GM18858 (cell line): Measurements from ENCODE around the gene SF1.

ENCODE experiments used
- ATAC-seq: cut with Tn5 transposase; IDR thresholded peaks from one replicate; pipeline ENCODE4 v1.9.1; 2021; ENCODE audit not compliant: unreplicated experiment

Gene SF1

DNA sequence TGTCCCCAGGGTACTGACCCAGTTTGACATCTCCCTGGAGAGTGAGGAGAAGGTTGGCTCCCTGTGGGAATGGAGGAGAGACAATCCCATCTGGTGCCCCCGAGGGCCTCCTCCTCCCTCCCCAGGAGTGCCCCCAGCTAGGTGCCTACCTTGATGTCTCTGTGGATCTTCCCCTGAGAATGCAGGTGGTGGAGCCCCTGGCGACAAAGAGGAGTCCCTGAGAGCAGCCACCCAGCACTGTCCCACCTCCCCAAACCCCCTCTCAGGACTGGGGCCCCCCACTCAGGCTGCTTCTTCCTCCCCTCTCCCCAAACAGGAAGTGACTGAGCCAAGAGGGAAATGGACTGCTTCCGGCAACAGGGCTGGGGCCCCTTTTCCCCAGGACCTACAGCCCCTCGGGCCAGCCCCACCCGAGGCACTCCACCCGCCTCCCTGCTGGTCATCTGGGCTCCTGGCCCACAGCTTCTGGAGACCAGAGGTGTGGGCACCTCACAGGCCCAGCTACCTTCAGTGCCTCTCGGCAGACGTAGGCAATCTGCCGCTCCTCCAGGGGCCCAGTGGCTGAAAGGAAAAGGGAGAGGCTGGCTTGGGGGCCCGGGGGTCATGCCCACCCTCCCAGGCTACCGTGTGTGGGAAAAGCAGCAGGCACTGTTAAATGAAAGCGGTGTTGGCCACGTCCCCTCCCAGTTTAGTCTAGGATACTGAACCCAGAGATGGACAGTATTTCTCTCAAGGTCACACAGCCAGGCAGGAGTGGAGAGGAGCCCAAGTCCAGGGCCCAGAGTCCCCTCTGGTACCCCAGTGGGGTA is 23.4 kb upstream of the SF1 start:
- ATAC-seq: no peak

DNA sequence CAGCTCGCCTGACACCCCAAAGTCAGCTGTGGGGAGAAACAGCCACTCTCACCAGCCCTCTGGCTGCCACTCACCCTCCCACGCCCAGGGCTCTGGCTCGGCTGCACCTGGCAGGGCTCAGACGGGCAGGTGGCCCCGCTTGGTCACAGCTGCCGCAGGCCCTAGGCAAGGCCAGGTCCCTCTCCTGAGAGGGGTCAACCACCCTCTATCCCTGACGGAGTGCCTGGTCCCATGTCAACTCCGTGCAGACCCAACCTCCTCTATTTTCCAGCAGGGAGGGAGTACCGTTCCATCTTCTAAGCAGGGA is 22.8 kb upstream of the SF1 start:
- no peak for ATAC-seq

DNA sequence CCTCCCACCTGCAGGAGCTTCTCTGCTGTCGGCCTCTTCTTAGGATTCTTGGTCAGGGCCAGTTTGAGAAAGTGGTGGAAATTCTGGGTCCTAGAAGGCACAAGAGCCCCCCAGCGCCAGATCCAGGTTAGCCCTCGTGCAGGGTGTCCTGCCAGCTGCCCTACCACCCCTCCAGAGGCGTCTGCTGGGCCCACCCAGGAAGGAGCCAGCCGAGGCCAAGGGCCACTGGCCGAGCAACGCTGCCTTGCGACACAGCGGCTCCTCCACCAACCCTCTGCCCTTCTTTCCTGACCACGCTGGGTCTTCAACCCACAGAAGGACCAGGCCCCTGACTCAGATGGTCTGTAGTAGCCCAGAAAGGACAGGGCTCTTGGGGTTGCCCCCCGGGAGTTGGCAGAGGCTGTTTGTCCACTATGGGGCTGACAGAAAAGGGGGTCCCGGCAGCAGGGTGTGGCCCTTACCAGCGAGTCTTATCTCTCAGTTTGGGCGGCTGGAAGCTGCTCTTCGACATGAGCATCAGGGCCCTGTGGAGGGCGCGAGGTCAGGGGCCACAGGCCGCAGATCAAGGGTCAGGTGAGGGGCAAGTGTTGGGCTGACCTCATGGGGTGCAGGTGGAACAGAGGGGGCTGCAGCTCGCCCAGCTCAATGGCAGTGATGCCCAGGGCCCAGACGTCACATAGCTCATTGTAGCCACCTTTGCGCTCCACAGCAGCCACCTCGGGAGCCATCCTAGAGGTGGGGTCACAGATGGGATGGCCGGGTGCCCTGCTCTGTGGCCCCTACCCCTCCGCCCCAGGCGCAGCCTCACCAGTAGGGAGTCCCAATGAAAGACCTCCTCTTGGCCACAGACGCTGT is 22.2 kb upstream of the SF1 start:
- no peak for ATAC-seq

DNA sequence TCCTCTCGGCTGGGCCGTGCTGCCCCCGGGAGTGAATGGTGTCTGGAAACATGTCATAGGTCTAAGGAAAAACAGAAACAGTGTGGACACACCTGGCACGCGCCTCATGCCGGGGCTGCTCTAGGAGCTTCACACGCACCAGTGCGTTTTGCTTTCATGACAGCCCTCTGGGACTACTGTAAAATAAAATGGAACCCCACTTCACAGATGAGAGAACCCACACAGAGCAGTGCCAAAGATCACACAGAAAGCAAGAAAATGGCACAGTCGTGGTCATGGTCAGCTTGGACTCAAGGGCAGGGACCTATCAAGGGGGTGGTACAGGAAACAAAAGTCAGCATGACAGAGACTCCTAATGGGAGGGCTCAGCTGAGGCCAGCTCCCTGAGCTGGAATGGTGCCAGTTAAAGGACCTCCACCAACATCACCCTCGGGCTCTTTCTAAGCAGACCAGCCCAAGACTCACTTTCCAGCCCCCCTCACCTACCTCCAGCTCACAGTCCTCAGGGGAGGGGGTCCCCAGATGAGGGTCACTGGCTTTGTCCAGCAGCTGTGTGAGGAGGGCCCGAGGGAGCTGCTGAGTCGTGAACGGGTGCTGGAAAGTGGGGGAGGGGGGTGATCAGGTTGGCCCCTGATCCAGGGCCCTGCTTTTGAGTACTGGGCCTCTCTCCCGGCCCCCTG is 21.4 kb upstream of the SF1 start:
- ATAC-seq: no peak

DNA sequence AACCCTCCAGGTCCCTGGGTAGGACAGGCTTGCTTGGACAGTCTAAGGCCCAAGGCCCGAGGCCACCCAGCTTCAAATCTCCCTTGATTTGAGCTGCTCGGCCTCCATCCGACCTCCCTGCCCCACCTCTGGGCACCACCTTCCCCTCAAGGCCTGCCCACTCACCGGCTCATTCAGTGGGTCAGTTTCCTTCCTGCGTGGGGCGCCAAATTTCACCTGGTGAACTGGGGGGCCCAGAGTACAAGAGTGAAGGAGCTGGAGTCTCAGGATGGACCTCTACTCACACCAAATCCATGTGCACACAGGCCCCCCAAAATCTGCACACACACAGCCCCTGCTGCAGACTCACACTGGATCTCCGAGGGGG is 20.9 kb upstream of the SF1 start:
- ATAC-seq: no peak

DNA sequence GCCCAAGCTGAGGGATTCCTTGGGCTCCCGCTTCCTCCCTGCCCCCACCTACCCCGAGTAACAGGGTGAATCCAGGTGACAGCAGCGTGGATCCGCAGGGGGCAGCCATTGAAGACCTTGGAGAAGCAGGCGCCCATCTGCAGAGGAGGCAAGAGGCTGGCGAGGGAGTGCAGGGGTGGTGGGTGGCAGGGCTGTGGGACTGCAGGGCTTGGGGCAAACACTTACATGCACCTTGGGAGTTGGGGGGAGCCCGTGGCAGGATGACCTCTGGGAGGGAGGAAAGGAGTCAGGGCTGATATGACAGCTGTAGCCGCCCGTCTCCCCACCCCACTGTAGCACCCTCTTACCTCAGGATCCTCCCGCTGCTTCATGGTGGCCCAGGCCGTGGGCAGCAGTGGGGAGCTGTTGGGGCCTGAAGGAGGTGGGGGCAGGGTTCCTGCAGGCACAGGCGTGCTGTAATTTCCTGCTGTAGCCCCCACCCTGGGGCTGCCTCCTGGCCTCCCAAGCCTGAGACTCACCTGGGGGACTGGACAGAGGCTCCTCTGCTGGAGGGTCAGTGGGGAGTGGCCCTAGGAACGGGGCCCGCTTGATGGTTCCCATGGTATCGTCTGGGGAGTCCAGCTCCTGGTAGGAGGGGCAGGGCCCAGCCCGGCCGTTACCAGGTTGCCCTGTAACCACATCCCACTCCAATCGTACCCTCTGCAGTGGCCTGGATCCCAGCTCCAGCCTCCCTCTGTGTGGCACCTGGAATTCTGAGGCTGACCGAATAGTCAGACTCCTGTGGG is 18.6 kb upstream of the SF1 start:
- ATAC-seq: no peak

GRCh38 chr11:64796047-64796756 is 17.9 kb upstream of the SF1 start:
- no peak for ATAC-seq

- ATAC-seq: no peak
These were observed 16.2 kb upstream of the SF1 start for GRCh38 chr11:64794526-64794925.

DNA sequence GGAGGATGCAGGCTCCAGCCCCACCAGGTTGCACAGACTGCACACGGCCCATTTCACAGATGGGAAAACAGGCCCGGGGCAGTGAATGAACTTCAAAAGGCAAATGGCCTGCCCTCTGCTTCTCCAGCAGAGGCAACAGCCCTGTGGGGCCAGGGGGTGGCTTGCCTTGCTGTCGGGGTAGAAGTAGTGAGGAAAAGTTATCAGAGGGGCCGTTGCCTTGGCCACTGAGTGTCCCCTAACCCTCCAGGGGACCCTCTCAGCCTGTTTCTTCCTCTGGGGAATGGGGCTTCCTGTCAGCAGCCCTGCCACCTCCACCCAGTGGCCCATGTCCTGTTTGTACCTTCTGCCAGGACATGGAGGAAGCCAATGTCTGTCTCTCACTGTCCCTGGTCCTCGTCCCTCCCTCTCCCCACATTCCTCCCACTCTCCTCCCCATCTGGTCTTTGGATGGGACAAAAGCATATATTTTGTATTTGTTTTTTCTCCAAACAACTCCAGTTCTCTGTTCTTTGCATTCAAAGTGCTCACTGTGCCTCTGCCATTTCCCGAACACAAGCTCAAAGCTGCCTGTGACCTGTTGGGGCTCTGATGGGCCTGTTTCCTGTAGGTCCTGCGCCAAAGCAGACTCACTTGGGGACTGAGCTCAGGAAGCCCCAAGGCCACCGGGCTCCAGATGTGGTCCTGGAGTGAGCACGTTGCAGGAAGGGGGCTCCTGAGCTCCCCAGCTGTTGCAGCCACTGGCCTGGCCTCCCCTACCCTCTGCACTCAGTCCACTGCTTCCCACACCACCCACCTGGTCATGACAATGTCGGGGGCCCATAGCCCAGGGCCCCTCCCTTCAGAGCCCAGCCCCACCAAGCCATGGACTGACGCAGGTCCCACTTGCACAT is 15.2 kb upstream of the SF1 start:
- no peak for ATAC-seq

DNA sequence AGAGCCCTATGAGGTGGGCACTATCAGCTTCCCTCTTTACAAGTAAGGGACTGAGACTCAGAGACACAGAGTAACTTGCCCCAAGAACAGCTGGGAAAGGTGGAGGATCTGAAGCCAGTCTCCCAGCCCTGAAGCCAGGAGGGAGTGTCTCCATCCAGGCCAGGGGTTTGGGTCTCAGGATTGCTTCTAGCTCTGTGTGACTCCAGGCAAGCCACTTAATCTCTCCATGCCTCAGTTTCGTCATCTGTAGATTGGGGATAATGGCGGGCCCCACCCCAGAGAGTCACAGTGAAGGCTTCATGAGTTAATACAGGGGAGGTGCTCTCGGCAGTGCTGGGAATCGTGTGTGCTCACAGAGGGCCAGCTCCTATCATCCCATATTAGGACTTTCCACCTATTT is 14.1 kb upstream of the SF1 start:
- ATAC-seq: no peak

DNA sequence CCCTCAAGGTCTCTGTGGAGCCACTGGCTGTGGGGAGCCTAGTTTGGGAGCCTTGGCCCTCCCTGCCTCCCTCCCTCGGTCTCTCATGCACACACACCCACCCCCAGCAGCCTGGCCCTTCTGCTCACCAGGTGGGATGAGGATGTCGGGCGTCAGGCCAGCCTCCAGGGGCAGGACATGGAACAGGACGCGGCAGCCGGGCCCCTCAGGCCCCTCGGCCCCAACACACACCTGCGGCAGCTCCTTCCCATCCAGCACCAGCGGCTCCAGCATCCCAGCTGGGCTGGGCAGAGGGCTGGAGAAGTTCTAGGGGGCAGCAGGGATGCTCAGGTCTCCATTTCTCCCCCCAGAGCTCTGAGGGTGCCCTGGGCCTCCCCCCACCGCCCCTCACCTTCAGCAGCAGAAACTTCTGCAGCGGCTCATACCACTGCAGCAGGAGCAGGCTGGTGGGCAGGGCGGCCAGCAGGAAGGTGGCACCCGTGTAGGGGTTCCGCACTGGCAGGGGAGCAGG is 13.5 kb upstream of the SF1 start:
- ATAC-seq: no peak

DNA sequence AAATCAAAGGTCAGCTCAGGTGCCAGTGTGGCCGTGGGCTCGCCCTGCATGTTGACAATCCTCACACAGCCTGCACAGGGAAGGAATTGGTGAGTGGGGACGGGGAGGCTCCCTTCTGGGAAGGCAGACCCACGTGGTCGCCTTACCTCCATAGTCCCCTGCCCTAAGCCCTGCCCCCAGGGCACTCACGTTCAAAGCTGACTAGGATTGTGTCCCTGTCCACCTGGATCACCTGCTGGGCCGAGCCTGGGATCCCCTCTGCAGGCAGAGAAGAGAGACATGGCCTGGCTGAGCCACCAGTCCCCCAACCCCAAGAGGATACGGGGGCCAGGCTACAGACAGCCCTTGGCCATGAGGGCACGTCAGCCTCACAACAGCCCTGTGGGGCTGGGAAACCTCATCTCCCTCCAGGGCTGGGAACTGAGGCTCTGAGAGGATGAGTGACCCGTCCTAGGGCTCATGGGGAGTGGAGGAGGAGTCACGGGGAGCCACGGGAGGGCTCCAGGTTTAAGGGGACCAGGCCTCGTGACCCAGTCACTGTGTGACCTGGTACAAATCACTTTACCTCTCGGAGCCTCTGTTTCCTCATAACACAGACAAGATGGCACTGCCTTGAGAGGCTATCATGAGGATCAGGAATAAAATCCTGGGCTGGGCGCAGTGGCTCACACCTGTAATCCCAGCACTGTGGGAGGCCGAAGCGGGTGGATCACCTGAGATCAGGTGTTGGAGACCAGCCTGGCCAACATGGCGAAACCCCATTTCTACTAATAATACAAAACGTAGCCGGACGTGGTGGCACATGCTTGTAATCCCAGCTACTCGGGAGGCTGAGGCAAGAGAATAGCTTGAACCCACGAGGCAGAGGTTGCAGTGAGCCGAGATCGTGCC is 12.1 kb upstream of the SF1 start:
- ATAC-seq: no peak

DNA sequence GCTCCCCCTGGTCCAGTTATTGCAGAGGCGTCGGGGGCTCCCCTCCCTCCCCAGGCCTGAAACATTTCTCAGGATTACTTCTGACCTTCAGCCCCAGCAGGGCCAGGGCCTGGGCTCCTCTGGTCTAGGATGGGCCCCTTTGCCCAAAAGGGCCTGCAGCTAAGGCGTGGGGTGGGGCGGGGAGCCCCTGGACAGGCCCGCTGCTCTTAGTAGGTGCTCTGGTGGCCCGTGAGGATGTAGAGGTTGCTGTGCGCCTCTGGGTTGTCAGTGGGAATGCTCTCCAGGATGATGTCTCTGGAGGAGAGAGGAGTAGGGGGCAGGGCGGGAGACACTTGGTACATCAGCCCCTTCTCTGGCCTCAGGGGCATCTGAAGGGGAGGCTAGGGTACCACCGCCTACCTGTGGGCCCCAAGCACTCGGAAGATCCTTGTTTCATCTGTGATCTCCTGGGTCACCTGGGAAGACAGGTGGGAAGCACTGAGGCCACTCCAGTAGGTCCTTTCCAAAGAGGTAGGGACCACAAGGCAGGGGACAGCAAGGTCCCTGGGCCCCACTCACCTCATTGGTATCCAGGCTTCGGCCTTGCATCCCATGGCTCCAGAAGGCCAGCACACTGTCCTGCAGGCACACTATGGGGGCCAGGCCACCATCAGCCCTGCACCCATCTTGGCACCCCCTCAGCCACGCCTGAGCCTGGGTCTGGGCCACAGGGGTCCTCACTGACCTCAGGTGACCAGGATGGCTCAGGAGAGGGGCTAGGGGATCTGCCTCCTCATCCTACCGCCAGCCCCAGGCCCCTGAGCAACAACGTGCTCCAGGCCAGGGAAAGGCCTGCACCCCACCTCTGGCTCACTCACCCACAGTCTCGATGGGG is 11.2 kb upstream of the SF1 start:
- no peak for ATAC-seq

- ATAC-seq: no peak
These were observed 10.2 kb upstream of the SF1 start for GRCh38 chr11:64788321-64789215.

GRCh38 chr11:64787526-64788320 is 9.4 kb upstream of the SF1 start:
- ATAC-seq: no peak

DNA sequence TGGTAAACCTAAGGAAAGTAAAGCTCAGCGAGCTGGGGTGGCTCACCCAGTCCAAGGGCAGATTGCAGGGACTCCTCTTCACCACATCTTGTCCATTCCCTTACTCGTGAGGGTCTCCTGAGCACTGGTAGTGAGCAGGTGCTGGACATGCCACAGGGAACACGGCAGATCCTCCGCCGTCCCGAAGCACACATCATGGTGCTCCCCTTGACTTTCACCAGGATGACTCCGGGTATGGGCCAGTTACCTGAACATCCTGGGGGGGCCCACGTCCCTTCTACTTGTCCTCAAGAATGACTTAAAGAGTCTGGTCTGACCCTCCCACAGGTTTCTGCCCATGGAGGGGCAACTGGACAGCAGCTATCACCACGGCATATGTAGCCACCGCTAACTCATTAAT is 8.0 kb upstream of the SF1 start:
- no peak for ATAC-seq
